HS-5 (cell line): Measurements from ENCODE around the gene NFIX.

Source experiments
- DNase-seq: peaks from one replicate; pipeline ENCODE4 v3.0.0-alpha.2; 2012; ENCODE audit warnings: low read depth

NFIX gene

DNA sequence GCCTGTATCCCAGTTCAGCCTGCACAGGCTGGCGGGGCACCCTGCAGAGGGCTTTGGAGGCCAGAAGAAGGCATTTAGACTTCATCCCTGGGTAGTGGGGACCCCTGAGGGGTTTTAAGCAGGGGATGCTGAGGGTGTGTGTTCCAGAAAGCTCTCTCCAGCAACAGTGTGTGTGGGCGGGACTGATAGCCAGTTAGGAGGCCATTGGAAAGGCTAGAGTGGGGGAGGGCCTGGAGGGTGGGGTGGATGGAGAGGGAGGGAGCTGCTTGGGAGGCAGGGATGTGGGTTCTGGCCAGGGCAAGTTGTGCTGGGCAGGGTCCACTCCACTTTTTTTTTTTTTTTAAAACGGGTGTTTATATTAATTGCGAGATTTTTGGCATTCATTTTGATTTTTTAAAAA lies 79.1 kb downstream of the NFIX start:
- DNase-seq: no peak

GRCh38 chr19:13076320-13076719 lies 81.0 kb downstream of the NFIX start:
- DNase-seq: no peak

DNA sequence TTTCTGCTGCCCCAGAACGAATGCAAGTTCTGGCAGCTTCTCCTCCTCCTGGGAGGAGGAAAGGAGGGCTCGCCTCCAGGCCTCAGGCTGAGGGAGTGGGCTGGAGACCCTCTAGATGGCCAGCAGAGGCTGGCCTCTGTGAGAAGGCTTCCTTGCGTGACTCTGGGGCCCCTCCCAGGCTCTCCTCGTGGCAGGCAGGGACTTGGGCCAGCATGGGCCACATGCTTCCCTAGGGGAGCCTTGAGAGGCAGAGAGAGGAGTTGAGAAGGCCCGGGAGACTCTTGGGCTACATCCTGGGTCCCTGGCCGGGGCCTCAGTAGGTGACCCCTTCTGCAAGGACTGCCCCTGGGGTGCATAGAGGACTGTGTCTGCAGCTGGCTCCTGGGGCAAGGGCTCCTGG lies 81.5 kb downstream of the NFIX start:
- DNase-seq: no peak

DNA sequence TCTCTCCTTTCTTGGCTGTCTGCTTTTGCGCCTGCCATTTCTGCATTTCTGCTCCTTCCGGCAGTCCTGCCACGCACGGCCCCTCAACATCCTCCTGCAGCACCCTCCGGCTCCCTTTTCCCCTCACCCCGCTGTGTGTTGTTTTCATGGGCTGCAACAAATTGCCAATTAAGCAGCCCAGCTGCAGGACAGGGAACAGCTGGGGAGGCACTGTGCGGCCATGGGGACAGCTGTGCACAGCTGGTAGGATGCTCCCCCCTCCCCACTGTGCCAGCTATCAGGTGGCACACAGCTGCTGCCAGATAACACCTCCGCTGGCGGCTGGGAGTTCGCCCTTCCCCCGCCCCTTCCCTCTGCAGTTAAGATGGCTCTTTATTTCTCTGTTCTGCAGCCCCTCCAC lies 82.0 kb downstream of the NFIX start:
- no peak for DNase-seq

DNA sequence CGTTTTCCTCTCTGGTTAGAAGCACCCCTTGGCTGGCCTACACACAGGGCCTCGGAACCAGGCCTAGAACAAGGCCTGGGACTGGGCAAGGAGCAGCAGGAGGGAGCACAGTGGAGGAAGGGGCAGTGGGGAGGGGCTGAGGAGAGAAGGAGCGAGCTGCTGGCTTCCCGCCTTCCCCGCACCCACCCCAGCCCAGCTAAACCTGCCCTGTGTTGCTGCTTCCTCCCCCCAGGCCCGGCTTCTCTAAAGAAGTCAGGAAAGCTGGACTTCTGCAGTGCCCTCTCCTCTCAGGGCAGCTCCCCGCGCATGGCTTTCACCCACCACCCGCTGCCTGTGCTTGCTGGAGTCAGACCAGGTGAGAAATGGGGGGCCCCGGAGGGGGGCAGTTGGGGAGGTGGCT lies 83.1 kb downstream of the NFIX start:
- DNase-seq: no peak

- DNase-seq: no peak
Observed at GRCh38 chr19:13078897-13079541, 83.7 kb downstream of the NFIX start.

- DNase-seq: no peak
Observed at GRCh38 chr19:13079542-13079986, 84.3 kb downstream of the NFIX start.

- DNase-seq: no peak
Observed at GRCh38 chr19:13082192-13083007, 87.1 kb downstream of the NFIX start.

GRCh38 chr19:13083008-13083404 lies 87.7 kb downstream of the NFIX start:
- no peak for DNase-seq

GRCh38 chr19:13083627-13084026 lies 88.4 kb downstream of the NFIX start:
- no peak for DNase-seq

GRCh38 chr19:13085666-13086065 lies 90.4 kb downstream of the NFIX start:
- DNase-seq: no peak

GRCh38 chr19:13086341-13086740 lies 91.1 kb downstream of the NFIX start:
- no peak for DNase-seq

- DNase-seq: no peak
Observed at GRCh38 chr19:13087295-13087694, 92.0 kb downstream of the NFIX start.

DNA sequence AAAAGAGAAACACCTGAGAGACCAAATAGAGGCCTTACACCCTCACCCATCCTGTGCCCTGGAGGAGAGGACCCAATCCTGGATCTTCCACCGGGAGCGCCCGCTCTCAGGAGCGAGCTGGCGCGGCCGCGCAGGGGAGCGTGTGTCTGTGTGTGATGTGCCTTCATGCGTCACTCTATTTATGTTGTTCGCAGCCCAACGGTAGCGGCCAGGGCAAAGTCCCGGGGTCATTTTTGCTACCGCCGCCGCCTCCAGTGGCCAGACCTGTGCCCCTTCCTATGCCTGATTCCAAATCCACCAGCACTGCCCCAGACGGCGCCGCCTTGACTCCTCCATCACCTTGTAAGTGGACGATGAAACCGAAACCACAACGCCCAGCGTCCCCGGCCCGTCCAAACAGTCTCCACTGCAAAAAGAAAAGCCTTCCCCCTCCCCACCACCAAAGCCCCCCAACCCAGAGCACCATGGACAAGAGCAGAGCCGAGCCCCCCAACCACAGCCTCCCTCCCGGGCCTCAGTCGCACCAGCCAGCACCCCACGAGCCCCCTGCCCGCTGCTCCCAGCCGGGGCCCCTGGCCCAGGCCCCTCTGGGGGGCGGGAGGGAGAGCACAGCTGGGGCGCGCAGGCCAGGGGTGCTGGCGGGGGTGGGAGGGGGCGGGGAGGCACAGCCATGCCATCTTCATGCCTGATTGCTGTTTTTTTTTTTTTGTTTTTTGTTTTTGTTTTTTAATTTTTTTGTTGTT lies 92.7 kb downstream of the NFIX start:
- DNase-seq: no peak

GRCh38 chr19:13089139-13089856 lies 94.0 kb downstream of the NFIX start:
- no peak for DNase-seq

- no peak for DNase-seq
Observed at GRCh38 chr19:13089857-13090507, 94.7 kb downstream of the NFIX start.

GRCh38 chr19:13090511-13091231 lies 95.4 kb downstream of the NFIX start:
- no peak for DNase-seq

GRCh38 chr19:13091400-13092157 lies 96.3 kb downstream of the NFIX start:
- no peak for DNase-seq

DNA sequence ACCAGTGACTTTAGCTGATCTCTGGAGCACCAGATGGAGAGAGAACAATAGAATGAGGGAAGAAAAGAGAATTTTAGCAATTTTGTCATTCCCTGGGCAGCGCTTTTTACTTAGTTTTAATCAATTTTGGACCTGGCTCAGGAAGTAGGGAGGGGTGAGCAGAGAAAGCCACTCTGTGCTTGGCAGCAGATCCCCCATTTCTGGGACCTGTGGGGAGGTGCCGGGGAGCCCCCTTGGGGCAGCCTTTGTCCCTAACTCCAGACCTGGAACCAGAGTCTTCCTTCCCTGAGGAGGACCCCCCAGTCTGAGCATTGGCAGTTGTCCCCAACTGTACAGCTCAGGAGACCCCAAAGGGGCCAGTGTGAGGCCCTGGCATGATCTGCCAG lies 96.9 kb downstream of the NFIX start:
- DNase-seq: no peak

DNA sequence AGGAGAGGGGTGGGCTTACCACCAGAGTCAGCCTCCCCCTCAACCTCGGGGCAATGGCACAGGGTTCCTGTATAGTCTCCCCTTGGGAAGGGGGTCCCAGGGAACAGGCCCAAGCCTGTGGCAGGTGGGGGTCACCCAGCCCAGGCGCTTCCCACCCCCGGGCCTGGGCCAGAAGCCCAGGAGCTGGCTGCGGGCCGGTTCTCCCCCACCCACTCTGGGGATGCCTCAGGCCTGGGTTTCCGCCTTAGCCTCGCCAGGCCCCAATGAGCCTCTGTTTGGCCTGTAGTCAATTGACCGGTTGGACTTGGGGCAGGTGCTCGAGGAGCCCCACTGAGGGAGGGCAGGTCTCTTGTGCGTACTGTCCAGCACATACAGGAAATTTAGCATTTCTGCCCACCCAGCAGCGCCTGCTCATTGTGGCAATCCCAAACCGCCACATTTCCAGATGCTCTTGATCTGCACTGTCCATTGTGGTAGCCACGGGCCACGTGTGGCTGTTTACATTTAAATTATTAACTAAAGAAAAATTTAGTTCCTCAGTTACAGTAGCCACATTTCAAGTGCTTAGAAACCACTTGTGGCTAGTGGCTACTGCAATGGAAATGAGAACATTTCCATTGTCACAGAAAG lies 97.4 kb downstream of the NFIX start:
- no peak for DNase-seq
